OCI-LY1 (cell line): ENCODE data around the gene ERAL1.
"Not testable (repeated sequence)": the region's sequence is repeated elsewhere in the genome, so short reads cannot be mapped to it uniquely, and the experiment has no call there.

Experiments
- H2AFZ ChIP-seq: fragments of 200-600 bp; sonication (generic), shearing (Covaris generic); 2 replicates; pipeline ENCODE4 v1.6.0; 2014; ENCODE audit warnings: antibody characterized with exemption, mild to moderate bottlenecking, low read length
- H3F3A ChIP-seq: fragments of 200-600 bp; sonication (generic), shearing (Covaris generic); 2 replicates; pipeline ENCODE4 v1.6.0; 2014; ENCODE audit warnings: mild to moderate bottlenecking, antibody characterized with exemption, low read length, moderate library complexity; ENCODE audit not compliant: insufficient read depth
- H3K27ac ChIP-seq: fragments of 200-600 bp; sonication (generic); 2 replicates; pipeline ENCODE4 v1.5.1; 2014; ENCODE audit warnings: low read length, mixed run types, mild to moderate bottlenecking, low read depth; ENCODE audit not compliant: poor library complexity, severe bottlenecking
- H3K27me3 ChIP-seq: fragments of 200-600 bp; sonication (generic); 2 replicates; pipeline ENCODE4 v1.6.0; 2014; ENCODE audit warnings: antibody characterized with exemption, mild to moderate bottlenecking, low read length, moderate library complexity; ENCODE audit not compliant: insufficient read depth
- H3K36me3 ChIP-seq: fragments of 200-600 bp; sonication (generic); 2 replicates; pipeline ENCODE4 v1.6.1; 2014; ENCODE audit warnings: mild to moderate bottlenecking, antibody characterized with exemption, low read length, moderate library complexity, mixed read lengths; ENCODE audit not compliant: insufficient read depth
- H3K4me1 ChIP-seq: fragments of 200-600 bp; sonication (generic); 2 replicates; pipeline ENCODE4 v1.5.1; 2014; ENCODE audit warnings: mild to moderate bottlenecking, low read length, moderate library complexity; ENCODE audit not compliant: insufficient read depth, severe bottlenecking
- H3K4me2 ChIP-seq: fragments of 200-600 bp; sonication (generic), shearing (Covaris generic); 2 replicates; pipeline ENCODE4 v1.6.1; 2014; ENCODE audit warnings: low read length
- H3K4me3 ChIP-seq: fragments of 200-600 bp; sonication (generic); 2 replicates; pipeline ENCODE4 v1.5.1; 2014; ENCODE audit warnings: low read length, low read depth, mild to moderate bottlenecking, mixed read lengths; ENCODE audit not compliant: poor library complexity, severe bottlenecking
- H3K79me2 ChIP-seq: fragments of 200-600 bp; shearing (Covaris generic); 2 replicates; pipeline ENCODE4 v1.6.1; 2016; ENCODE audit warnings: mixed run types, low read length, mixed read lengths; ENCODE audit not compliant: insufficient read depth
- H3K9ac ChIP-seq: fragments of 200-600 bp; sonication (generic), shearing (Covaris generic); 2 replicates; pipeline ENCODE4 v1.6.1; 2014; ENCODE audit warnings: mild to moderate bottlenecking, low read length, mixed read lengths
- H3K9me2 ChIP-seq: fragments of 200-600 bp; sonication (generic), shearing (Covaris generic); 2 replicates; pipeline ENCODE4 v1.6.1; 2014; ENCODE audit warnings: low read depth, mild to moderate bottlenecking, low read length, mixed read lengths
- H3K9me3 ChIP-seq: fragments of 200-600 bp; shearing (Covaris generic); 2 replicates; pipeline ENCODE4 v1.6.1; 2014; ENCODE audit warnings: low read length, mixed read lengths
- H4K20me1 ChIP-seq: fragments of 200-600 bp; sonication (generic), shearing (Covaris generic); 2 replicates; pipeline ENCODE4 v1.6.0; 2016; ENCODE audit warnings: mild to moderate bottlenecking, low read length; ENCODE audit not compliant: insufficient read depth
- CTCF ChIP-seq: fragments of 200-600 bp; sonication (generic), shearing (Covaris generic); IDR thresholded peaks from 2 replicates; pipeline ENCODE4 v1.5.1; 2017; ENCODE audit warnings: mild to moderate bottlenecking, antibody characterized with exemption, low read length, moderate library complexity, mixed read lengths
- EZH2 ChIP-seq: fragments of 200-600 bp; sonication (generic), shearing (Covaris generic); IDR thresholded peaks from 2 replicates; pipeline ENCODE4 v1.8.0; 2017; ENCODE audit warnings: borderline replicate concordance, mixed run types, mild to moderate bottlenecking, antibody characterized with exemption, low read length, moderate library complexity, mixed read lengths

The ERAL1 gene

GRCh38 chr17:28874750-28875149, 19.9 kb downstream of the ERAL1 start:
- no peak overlapping the region for H2AFZ ChIP-seq
- no peaks in the 10 kb centered on the region for H3K9me2 ChIP-seq
- no peak overlapping the region for H3K4me3 ChIP-seq
- H3K9me3 ChIP-seq, result no peaks in the 10 kb centered on the region
- H4K20me1 ChIP-seq, result no peaks in the 10 kb centered on the region
- H3K27me3 ChIP-seq, result no peaks in the 10 kb centered on the region
- H3K79me2 ChIP-seq, result no peaks in the 10 kb centered on the region
- H3K4me1 ChIP-seq, result peaks cover 15% of the 10 kb centered on the region
- no peak overlapping the region for H3K9ac ChIP-seq
- no peaks in the 10 kb centered on the region for H3F3A ChIP-seq
- H3K36me3 ChIP-seq, result peaks cover 17% of the 10 kb centered on the region; the same call in 1 of the 2 replicates
- TF ChIP-seq CTCF, result no peak
- no peak for TF ChIP-seq EZH2
- no peak overlapping the region for H3K27ac ChIP-seq
- no peak overlapping the region for H3K4me2 ChIP-seq

GRCh38 chr17:28875848-28876550, 21.2 kb downstream of the ERAL1 start:
- TF ChIP-seq EZH2, result no peak
- no peak for TF ChIP-seq CTCF
- H3K27ac ChIP-seq, result no peak overlapping the region
- H3K79me2 ChIP-seq, result no peaks in the 10 kb centered on the region
- H2AFZ ChIP-seq, result no peak overlapping the region
- H3K4me2 ChIP-seq, result no peak overlapping the region
- H3F3A ChIP-seq, result no peaks in the 10 kb centered on the region
- no peak overlapping the region for H3K4me3 ChIP-seq
- peaks cover 12% of the 10 kb centered on the region for H3K4me1 ChIP-seq
- H3K9ac ChIP-seq, result no peak overlapping the region
- no peaks in the 10 kb centered on the region for H3K9me2 ChIP-seq
- H3K27me3 ChIP-seq, result no peaks in the 10 kb centered on the region
- H4K20me1 ChIP-seq, result no peaks in the 10 kb centered on the region
- H3K36me3 ChIP-seq, result peaks cover 29% of the 10 kb centered on the region; the same call in 1 of the 2 replicates
- H3K9me3 ChIP-seq, result no peaks in the 10 kb centered on the region

GRCh38 chr17:28877150-28877711, 22.4 kb downstream of the ERAL1 start:
- H3K9me3 ChIP-seq, H3K4me3 ChIP-seq, H2AFZ ChIP-seq, H4K20me1 ChIP-seq, H3K9ac ChIP-seq, H3K27me3 ChIP-seq, H3K4me2 ChIP-seq, H3K27ac ChIP-seq, H3K4me1 ChIP-seq, H3F3A ChIP-seq, H3K9me2 ChIP-seq, H3K79me2 ChIP-seq: not testable (repeated sequence)
- peaks cover 42% of the 10 kb centered on the region; the same call in 1 of the 2 replicates for H3K36me3 ChIP-seq
